Spinal cord (tissue), 10 donors: ENCODE measurements around the gene RPS4Y2. TPM values are rescaled to one million over a fixed set of nuclear protein-coding genes. Genes with fewer than 3 reads are reported as not detected.

Source experiments
- DNase-seq, 6 donors: peaks; one replicate each; pipeline versions ENCODE4 v3.0.0 to v3.0.0-alpha.2; 2013 to 2015; ENCODE audit warnings: low spot score in 6 of 6, low read depth in 4 of 6
- H3K27ac ChIP-seq: one replicate; pipeline ENCODE4 v1.5.1; 2013; ENCODE audit warnings: low read depth, low read length, control low read depth
- H3K27me3 ChIP-seq: one replicate; pipeline ENCODE4 v1.6.1; 2013; ENCODE audit warnings: low read length; ENCODE audit not compliant: control insufficient read depth, insufficient read depth
- H3K36me3 ChIP-seq: one replicate; pipeline ENCODE4 v1.6.1; 2013; ENCODE audit warnings: low read length; ENCODE audit not compliant: control insufficient read depth, insufficient read depth
- H3K4me1 ChIP-seq: one replicate; pipeline ENCODE4 v1.6.1; 2013; ENCODE audit warnings: low read length; ENCODE audit not compliant: control insufficient read depth, insufficient read depth
- H3K4me3 ChIP-seq: one replicate; pipeline ENCODE4 v1.5.1; 2013; ENCODE audit warnings: low read depth, low read length, control low read depth
- H3K9me3 ChIP-seq: one replicate; pipeline ENCODE4 v1.6.1; 2013; ENCODE audit warnings: low read length; ENCODE audit not compliant: control insufficient read depth, insufficient read depth
- WGBS: methylation state at CpG from one replicate; pipeline ENCODE4 v1.1.5; 2013; ENCODE audit warnings: missing lambda C conversion rate; ENCODE audit not compliant: insufficient coverage; 5-methylcytosine and 5-hydroxymethylcytosine counted together
- polyA plus RNA-seq, 2 donors: library from polyadenylated mRNA; unstranded; fragments of 120-200 nt; gene quantifications; one replicate each; pipeline ENCODE4 v1.2.1, GENCODE V29; 2013; ENCODE audit not compliant: insufficient read length in 2 of 2
- total RNA-seq, 2 donors: library from RNA; depleted of rRNA in 1 of 2; stranded (reverse); fragments of 120-200 nt in 1 of 2; fragments of >200 nt in 1 of 2; gene quantifications; one replicate each; pipeline versions ENCODE4 v1.2.3 to v1.2.4, GENCODE V29; 2013 to 2014
- donor health status: healthy.

The RPS4Y2 gene
- total and polyA plus RNA-seq, 4 donors, result 0.21 TPM; not detected in 3

DNA sequence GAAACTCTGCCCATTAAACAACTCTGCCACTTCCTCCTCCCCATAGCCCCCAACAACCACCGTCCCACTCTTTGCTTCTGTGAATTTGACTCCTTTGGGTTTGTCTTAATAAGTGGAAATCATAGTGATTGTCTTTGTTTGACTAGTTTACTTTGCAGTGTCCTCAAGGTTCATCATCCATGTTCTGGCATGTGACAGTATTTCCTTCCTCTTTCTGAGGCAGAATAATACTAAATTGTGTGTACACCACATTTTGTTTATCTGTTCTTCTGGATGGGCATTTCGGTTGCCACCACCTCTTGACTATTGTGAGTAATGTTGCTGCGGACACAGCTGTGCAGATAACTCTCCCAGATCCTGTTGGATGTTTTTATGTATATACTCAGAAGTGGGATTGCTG, 14.8 kb downstream of the RPS4Y2 start:
- Histone ChIP-seq H3K36me3 (no peaks in the 10 kb centered on the region), H3K4me3 (no peak overlapping the region), H3K4me1 (no peaks in the 10 kb centered on the region), H3K9me3 (no peaks in the 10 kb centered on the region), H3K27ac (no peak overlapping the region), H3K27me3 (no peaks in the 10 kb centered on the region)
- no peak for DNase-seq
- no CpG with 5 or more reads among the region's 3 CpGs for WGBS

DNA sequence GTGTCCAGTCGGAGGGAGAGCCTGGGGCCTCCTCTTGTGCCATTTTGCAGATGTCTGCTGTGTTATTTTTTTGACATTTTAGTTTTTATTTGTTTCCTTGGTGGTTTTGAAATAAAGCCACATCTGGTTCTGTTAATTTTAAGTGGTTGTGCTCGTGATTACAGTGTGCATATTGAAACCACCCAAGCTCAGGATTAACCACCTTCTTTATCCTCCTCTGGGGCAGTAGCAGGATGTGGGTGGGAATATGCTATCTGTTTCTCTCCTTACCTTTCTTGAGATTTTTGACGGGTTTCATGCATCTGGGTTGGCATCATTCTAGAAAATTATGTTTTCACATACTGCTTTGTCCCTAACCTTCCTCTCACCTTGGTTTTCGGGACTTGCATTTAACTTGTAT, 20.2 kb downstream of the RPS4Y2 start:
- H3K4me1 ChIP-seq, result no peaks in the 10 kb centered on the region
- H3K9me3 ChIP-seq, result no peaks in the 10 kb centered on the region
- WGBS, result no CpG with 5 or more reads among the region's 4 CpGs
- no peak for DNase-seq
- H3K27ac ChIP-seq, result no peak overlapping the region
- H3K36me3 ChIP-seq, result no peaks in the 10 kb centered on the region
- no peak overlapping the region for H3K4me3 ChIP-seq
- H3K27me3 ChIP-seq, result no peaks in the 10 kb centered on the region

DNA sequence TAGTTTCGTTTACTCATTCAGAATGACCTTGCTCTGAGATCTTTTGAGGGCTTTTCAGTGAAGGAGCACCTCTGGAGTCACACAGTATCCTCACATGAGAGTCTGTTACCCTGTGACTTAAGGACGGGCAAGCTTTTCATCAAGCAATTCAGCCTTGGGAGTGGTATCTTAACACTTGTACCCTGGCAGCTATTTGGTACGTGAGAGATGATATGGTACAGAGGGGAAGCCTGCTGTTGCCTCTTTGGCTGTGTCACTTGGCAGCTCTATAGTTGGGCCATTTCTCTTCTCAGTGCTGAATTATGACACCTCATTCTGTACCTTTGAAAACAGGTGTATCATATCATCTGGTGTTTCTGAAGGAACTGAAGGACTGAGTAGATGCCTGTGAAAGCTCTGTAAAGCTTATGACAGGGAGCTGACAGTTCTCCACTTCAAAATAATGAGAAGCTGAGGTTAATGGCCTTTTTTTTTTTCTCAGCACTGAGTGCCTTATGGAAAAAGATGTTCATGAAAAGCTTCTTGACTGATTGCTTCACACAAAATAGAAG, 24.3 kb downstream of the RPS4Y2 start:
- no CpG with 5 or more reads among the region's 3 CpGs for WGBS
- Histone ChIP-seq H3K27me3 (no peaks in the 10 kb centered on the region), H3K27ac (no peak overlapping the region), H3K4me3 (no peak overlapping the region), H3K4me1 (no peaks in the 10 kb centered on the region), H3K9me3 (no peaks in the 10 kb centered on the region), H3K36me3 (no peaks in the 10 kb centered on the region)
- DNase-seq, result no peak

DNA sequence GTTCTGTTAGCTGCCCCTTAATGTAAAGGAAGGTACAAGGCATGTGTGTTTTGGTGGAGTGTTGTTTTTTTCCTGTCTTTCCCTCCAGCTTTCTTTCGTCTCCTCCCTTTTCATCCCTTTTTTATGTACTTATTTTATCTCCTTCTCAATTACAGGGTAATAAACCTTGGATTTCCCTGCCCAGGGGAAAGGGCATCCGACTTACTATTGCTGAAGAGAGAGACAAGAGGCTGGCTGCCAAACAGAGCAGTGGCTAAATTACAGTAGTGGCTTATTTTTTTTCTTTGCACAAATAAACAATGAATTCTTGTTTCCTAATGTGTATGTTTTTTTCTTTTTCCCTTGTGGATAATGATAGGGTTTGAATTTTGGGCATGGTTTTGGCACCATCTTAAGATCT, 24.9 kb downstream of the RPS4Y2 start:
- H3K27me3 ChIP-seq, result no peaks in the 10 kb centered on the region
- no peak overlapping the region for H3K4me3 ChIP-seq
- H3K4me1 ChIP-seq, result no peaks in the 10 kb centered on the region
- H3K36me3 ChIP-seq, result no peaks in the 10 kb centered on the region
- WGBS, result no CpG with 5 or more reads among the region's 2 CpGs
- no peak for DNase-seq
- H3K27ac ChIP-seq, result no peak overlapping the region
- no peaks in the 10 kb centered on the region for H3K9me3 ChIP-seq

DNA sequence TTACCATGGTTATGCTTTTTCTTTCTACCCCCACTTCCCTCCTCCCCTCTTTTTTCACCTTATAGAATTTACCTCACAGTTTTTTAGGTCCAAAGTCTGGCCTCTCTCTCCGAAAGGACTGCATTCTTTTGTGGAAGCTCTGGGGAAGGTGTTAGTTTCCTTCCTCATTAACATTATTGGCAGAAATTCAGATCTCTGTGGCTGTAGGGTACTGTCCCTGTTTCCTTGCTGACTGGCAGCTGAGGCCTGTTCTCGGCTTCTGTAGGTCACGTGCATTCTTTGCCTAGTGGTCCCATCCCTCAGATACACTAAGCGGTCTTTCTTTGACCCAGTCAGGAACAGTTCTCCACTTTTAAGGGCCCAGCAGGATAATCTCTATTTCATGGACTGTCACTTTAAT, 25.5 kb downstream of the RPS4Y2 start:
- Histone ChIP-seq H3K27ac (no peak overlapping the region), H3K9me3 (no peaks in the 10 kb centered on the region), H3K27me3 (no peaks in the 10 kb centered on the region), H3K36me3 (no peaks in the 10 kb centered on the region), H3K4me1 (no peaks in the 10 kb centered on the region), H3K4me3 (no peak overlapping the region)
- no peak for DNase-seq
- no CpG with 5 or more reads among the region's 4 CpGs for WGBS

DNA sequence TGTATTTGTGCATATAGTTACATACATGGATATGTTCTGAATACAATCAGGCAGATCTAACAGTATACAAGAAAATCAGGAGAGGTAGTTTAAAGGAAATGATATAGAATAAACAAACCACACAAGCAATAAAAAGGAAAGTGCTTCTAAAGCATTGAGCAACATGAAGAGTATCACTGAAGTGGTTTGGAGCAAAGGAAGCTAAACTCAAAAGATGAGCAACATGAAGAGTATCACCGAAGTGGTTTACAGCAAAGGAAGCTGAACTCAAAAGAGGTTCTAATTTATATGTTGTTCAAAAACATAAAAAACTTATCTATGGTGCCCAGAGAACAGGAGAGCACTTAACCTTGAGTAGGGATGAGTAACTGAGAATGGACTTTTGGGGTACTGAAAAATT, 29.1 kb downstream of the RPS4Y2 start:
- Histone ChIP-seq H3K27ac (no peak overlapping the region), H3K27me3 (no peaks in the 10 kb centered on the region), H3K4me3 (no peak overlapping the region), H3K4me1 (no peaks in the 10 kb centered on the region), H3K36me3 (no peaks in the 10 kb centered on the region), H3K9me3 (no peaks in the 10 kb centered on the region)
- WGBS, result no CpG with 5 or more reads among the region's 1 CpG
- no peak for DNase-seq

DNA sequence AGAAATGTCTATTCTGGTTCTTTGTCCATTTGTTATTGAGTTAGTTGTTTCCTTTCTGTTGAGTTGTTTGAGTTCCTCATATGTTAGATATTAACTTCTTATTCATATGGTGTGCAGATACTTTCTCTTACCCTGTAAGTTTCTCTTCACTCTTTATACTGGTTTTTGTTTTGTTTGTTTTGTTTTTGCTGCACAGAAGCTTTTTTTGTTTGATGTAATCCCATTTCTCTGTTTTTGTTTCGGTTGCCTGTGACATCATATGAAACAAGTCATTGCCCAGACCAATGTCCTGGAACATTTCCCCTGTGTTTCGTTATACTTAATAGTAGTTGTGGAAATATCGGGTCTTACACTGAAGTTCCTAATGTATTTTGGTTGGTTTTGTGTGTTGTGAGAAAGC, 31.2 kb downstream of the RPS4Y2 start:
- Histone ChIP-seq H3K27me3 (no peaks in the 10 kb centered on the region), H3K4me3 (no peak overlapping the region), H3K36me3 (no peaks in the 10 kb centered on the region), H3K27ac (no peak overlapping the region), H3K4me1 (no peaks in the 10 kb centered on the region), H3K9me3 (no peaks in the 10 kb centered on the region)
- WGBS, result no CpG with 5 or more reads among the region's 3 CpGs
- DNase-seq, result no peak

DNA sequence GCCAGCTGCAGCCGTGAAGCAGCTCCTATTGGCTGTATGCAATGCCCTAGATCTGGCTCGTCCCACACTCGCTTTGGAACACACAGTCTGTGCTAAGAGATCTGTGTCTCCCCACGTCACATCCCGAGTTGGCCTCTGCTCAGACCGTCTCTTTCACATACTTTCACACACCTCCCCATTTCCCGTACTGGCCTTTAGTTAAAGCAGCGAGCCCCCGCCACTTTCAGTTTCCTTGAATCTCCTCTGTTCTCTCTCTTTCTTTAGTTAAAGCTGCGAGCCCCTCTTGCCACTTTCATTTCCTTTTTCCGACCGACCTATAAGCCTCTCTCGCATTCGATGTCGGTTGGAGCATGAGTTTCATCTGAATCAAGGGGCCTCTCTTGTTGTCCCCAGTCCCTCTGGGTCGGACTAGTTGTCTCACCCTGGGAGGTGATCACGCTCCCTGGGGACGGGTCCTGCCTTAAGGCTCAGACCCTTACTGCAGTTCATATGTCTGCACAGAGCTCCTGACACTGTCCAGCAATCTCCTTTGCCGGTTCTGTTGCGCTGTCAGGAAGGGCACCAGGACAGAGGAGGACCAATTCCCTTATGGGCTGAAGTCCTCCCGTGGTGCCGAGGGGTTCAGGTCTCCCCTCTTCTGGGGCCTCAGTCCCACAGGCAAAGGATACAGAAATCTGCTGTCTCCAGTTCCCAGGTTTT, 42.6 kb downstream of the RPS4Y2 start:
- no CpG with 5 or more reads among the region's 22 CpGs for WGBS
- H3K27ac ChIP-seq, result no peak overlapping the region
- no peaks in the 10 kb centered on the region for H3K27me3 ChIP-seq

DNA sequence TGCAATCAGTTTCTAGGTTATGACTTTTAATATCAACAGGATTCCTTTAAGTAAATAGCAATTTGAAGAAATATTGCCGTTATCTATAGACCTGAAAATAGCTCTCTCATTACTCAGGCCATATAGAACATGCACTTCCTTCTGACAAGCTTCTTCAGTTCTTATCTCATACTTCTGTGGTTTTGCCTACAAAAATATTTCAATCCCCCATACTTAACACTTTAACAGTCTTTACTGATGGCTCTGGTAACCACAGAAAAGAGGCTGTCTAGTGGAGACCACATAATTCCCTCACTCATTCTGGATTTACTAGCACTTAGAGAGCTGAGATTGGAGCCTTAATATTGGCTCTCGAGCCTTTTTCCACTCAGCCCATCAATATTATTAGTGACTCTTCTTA, 46.8 kb downstream of the RPS4Y2 start:
- DNase-seq, result no peak
- no CpG with 5 or more reads among the region's 2 CpGs for WGBS
- no peak overlapping the region for H3K27ac ChIP-seq

More for the DNA sequence above, 42.6 kb downstream of the RPS4Y2 start:
- Histone ChIP-seq H3K36me3 (no peaks in the 10 kb centered on the region), H3K9me3 (no peaks in the 10 kb centered on the region), H3K4me1 (no peaks in the 10 kb centered on the region), H3K4me3 (no peak overlapping the region)
- no peak for DNase-seq

DNA sequence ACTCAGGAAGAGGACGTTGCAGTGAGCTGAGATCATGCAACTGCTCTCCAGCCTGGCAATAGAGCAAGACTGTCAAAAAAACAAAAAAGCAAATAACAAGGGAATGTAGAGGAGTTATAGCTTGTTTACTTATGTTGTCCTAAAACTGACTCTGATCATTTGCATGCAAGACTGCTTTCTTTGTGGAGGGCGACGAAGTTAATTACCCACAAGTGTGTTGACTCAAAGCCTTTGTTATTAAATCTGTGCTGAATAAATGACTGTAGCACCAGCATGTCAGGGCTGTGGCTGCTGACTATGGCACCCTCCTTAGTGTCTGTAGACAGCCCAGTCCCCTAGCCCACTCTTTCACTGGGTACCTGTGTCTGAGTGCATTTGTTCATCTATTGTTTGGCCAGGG, 50.3 kb downstream of the RPS4Y2 start:
- Histone ChIP-seq H3K4me1 (no peaks in the 10 kb centered on the region), H3K27ac (no peak overlapping the region), H3K27me3 (no peaks in the 10 kb centered on the region), H3K9me3 (no peaks in the 10 kb centered on the region), H3K36me3 (no peaks in the 10 kb centered on the region), H3K4me3 (no peak overlapping the region)
- WGBS, result no CpG with 5 or more reads among the region's 3 CpGs
- no peak for DNase-seq

More for the DNA sequence above, 46.8 kb downstream of the RPS4Y2 start:
- no peaks in the 10 kb centered on the region for H3K9me3 ChIP-seq
- no peaks in the 10 kb centered on the region for H3K4me1 ChIP-seq
- no peak overlapping the region for H3K4me3 ChIP-seq
- no peaks in the 10 kb centered on the region for H3K36me3 ChIP-seq
- H3K27me3 ChIP-seq, result no peaks in the 10 kb centered on the region
